ENCODE measurements around the gene SLC47A1.

DNA sequence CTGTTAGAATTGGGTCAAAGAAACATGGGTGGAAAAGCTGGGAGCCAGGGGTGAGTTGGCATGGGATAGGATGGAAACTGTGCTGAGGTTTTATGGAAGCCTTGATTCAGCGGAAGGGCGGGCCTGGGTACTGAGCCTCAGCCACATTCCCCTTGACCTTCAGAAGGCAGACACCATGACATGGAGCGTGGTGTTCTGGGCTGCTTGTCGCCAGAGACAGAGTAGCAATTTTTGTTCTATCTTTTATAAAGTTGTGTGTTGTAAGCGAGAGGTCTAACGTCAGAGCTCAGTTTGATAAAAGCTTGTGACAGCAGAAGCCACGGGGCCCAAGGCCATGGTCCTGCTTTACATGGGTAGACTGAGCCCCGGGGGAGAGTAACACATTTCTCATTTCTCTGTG, 50.2 kb downstream of the SLC47A1 start:
- no peak for TF ChIP-seq POLR2A (IDR thresholded peaks at IDR 0.05; ENCODE audit: low read length)
- TF ChIP-seq GATA1 (IDR thresholded peaks at IDR 0.05; ENCODE audit: low read depth, low read length), result no peak
